ENCODE results near the gene ERBIN.
"Not testable (repeated sequence)": the region's sequence is repeated elsewhere in the genome, so short reads cannot be mapped to it uniquely, and the experiment has no call there.

The ERBIN gene

GRCh38 chr5:65926276-65926783 is at the start of gene ERBIN:
Gene ERBIN, plus strand, starts transcription at chr5:65926575. Its CDS starts 66,144 bp downstream, at chr5:65992719.
- no peak for DNase-seq (ENCODE audit: low read depth)

GRCh38 chr5:65876970-65877369 is 49.4 kb upstream of the ERBIN start:
- no peak for DNase-seq (ENCODE audit: low read depth)

GRCh38 chr5:65879668-65880256 is 46.6 kb upstream of the ERBIN start:
- peak; percentile 80 for DNase-seq (ENCODE audit: low read depth)

GRCh38 chr5:65880496-65881072 is 45.8 kb upstream of the ERBIN start:
- DNase-seq (ENCODE audit: low read depth) = no peak

GRCh38 chr5:65882278-65882677 is 44.1 kb upstream of the ERBIN start:
- DNase-seq (ENCODE audit: low read depth) = no peak

- DNase-seq (ENCODE audit: low read depth) = no peak
Observed at GRCh38 chr5:65883461-65883860, 42.9 kb upstream of the ERBIN start.

GRCh38 chr5:65886387-65886786 is 40.0 kb upstream of the ERBIN start:
- no peak for DNase-seq (ENCODE audit: low read depth)

GRCh38 chr5:65892024-65892423 is 34.4 kb upstream of the ERBIN start:
- not testable (repeated sequence) for DNase-seq (ENCODE audit: low read depth)

GRCh38 chr5:65892801-65893200 is 33.6 kb upstream of the ERBIN start:
- DNase-seq (ENCODE audit: low read depth) = no peak

- DNase-seq (ENCODE audit: low read depth) = no peak
Observed at GRCh38 chr5:65893749-65894430, 32.5 kb upstream of the ERBIN start.

GRCh38 chr5:65895891-65896290 is 30.5 kb upstream of the ERBIN start:
- DNase-seq (ENCODE audit: low read depth) = no peak

GRCh38 chr5:65900746-65901145 is 25.6 kb upstream of the ERBIN start:
- DNase-seq (ENCODE audit: low read depth) = no peak

- no peak for DNase-seq (ENCODE audit: low read depth)
Observed at GRCh38 chr5:65902104-65902503, 24.3 kb upstream of the ERBIN start.

- DNase-seq (ENCODE audit: low read depth) = no peak
Observed at GRCh38 chr5:65903581-65903980, 22.8 kb upstream of the ERBIN start.

GRCh38 chr5:65906256-65906655 is 20.1 kb upstream of the ERBIN start:
- DNase-seq (ENCODE audit: low read depth) = no peak

- no peak for DNase-seq (ENCODE audit: low read depth)
Observed at GRCh38 chr5:65907135-65907534, 19.2 kb upstream of the ERBIN start.

GRCh38 chr5:65910711-65911110 is 15.7 kb upstream of the ERBIN start:
- DNase-seq (ENCODE audit: low read depth) = no peak

- DNase-seq (ENCODE audit: low read depth) = no peak
Observed at GRCh38 chr5:65912311-65912710, 14.1 kb upstream of the ERBIN start.

GRCh38 chr5:65913519-65913918 is 12.9 kb upstream of the ERBIN start:
- no peak for DNase-seq (ENCODE audit: low read depth)

GRCh38 chr5:65914641-65915196 is 11.7 kb upstream of the ERBIN start:
- DNase-seq (ENCODE audit: low read depth) = no peak

GRCh38 chr5:65915661-65916060 is 10.7 kb upstream of the ERBIN start:
- not testable (repeated sequence) for DNase-seq (ENCODE audit: low read depth)

- no peak for DNase-seq (ENCODE audit: low read depth)
Observed at GRCh38 chr5:65916066-65916465, 10.3 kb upstream of the ERBIN start.

GRCh38 chr5:65916636-65917035 is 9.7 kb upstream of the ERBIN start:
- no peak for DNase-seq (ENCODE audit: low read depth)

Measured in non-pigmented ciliary epithelial cell (primary cell).